DMS53 treated with DMSO at 0.1 percent for 48 hours (cell line): ENCODE data around the gene TBC1D1.
"Not testable (repeated sequence)": the region's sequence is repeated elsewhere in the genome, so short reads cannot be mapped to it uniquely, and the experiment has no call there.

Experiments
- DNase-seq: peaks from one replicate; lab custom pipeline; 2025; ENCODE audit not compliant: unreplicated experiment; lab: John Stamatoyannopoulos, UW

Gene TBC1D1

GRCh38 chr4:37960679-37961450 lies 70.0 kb downstream of the TBC1D1 start:
- DNase-seq, result no peak

GRCh38 chr4:37964734-37965457 lies 74.0 kb downstream of the TBC1D1 start:
- DNase-seq, result no peak

GRCh38 chr4:37966044-37966443 lies 75.2 kb downstream of the TBC1D1 start:
- no peak for DNase-seq

GRCh38 chr4:37967736-37968135 lies 76.9 kb downstream of the TBC1D1 start:
- no peak for DNase-seq

- DNase-seq, result no peak
Measured at GRCh38 chr4:37968747-37969146, 77.9 kb downstream of the TBC1D1 start.

- peak; percentile 52 for DNase-seq
Measured at GRCh38 chr4:37970702-37971101, 79.8 kb downstream of the TBC1D1 start.

GRCh38 chr4:37971202-37971601 lies 80.3 kb downstream of the TBC1D1 start:
- no peak for DNase-seq

- DNase-seq, result no peak
Measured at GRCh38 chr4:37973441-37973840, 82.6 kb downstream of the TBC1D1 start.

- not testable (repeated sequence) for DNase-seq
Measured at GRCh38 chr4:37975321-37975822, 84.5 kb downstream of the TBC1D1 start.

GRCh38 chr4:37976507-37976906 lies 85.6 kb downstream of the TBC1D1 start:
- DNase-seq, result no peak

- DNase-seq, result peak; percentile 49
Measured at GRCh38 chr4:37976991-37977470, 86.1 kb downstream of the TBC1D1 start.

GRCh38 chr4:37977471-37978247 lies 86.8 kb downstream of the TBC1D1 start:
- DNase-seq, result peak; percentile 47

GRCh38 chr4:37978248-37978924 lies 87.5 kb downstream of the TBC1D1 start:
- DNase-seq, result peak; percentile 47

- DNase-seq, result no peak
Measured at GRCh38 chr4:37980246-37980645, 89.4 kb downstream of the TBC1D1 start.

- no peak for DNase-seq
Measured at GRCh38 chr4:37981425-37981824, 90.5 kb downstream of the TBC1D1 start.

- peak; percentile 31 for DNase-seq
Measured at GRCh38 chr4:37981844-37982720, 91.2 kb downstream of the TBC1D1 start.

- no peak for DNase-seq
Measured at GRCh38 chr4:37982736-37983135, 91.9 kb downstream of the TBC1D1 start.

GRCh38 chr4:37983951-37984350 lies 93.1 kb downstream of the TBC1D1 start:
- DNase-seq, result no peak

- DNase-seq, result no peak
Measured at GRCh38 chr4:37985730-37986275, 94.9 kb downstream of the TBC1D1 start.
